ENCODE measurements around the gene IL10RA. TPM values are rescaled to one million over a fixed set of nuclear protein-coding genes. Genes with fewer than 3 reads are reported as not detected.
A peak's percentile ranks its signal among the peaks of the same experiment; 100 is the strongest.
"Not testable (repeated sequence)": the region's sequence is repeated elsewhere in the genome, so short reads cannot be mapped to it uniquely, and the experiment has no call there.

IL10RA gene
- 11.8 TPM for total RNA-seq

DNA sequence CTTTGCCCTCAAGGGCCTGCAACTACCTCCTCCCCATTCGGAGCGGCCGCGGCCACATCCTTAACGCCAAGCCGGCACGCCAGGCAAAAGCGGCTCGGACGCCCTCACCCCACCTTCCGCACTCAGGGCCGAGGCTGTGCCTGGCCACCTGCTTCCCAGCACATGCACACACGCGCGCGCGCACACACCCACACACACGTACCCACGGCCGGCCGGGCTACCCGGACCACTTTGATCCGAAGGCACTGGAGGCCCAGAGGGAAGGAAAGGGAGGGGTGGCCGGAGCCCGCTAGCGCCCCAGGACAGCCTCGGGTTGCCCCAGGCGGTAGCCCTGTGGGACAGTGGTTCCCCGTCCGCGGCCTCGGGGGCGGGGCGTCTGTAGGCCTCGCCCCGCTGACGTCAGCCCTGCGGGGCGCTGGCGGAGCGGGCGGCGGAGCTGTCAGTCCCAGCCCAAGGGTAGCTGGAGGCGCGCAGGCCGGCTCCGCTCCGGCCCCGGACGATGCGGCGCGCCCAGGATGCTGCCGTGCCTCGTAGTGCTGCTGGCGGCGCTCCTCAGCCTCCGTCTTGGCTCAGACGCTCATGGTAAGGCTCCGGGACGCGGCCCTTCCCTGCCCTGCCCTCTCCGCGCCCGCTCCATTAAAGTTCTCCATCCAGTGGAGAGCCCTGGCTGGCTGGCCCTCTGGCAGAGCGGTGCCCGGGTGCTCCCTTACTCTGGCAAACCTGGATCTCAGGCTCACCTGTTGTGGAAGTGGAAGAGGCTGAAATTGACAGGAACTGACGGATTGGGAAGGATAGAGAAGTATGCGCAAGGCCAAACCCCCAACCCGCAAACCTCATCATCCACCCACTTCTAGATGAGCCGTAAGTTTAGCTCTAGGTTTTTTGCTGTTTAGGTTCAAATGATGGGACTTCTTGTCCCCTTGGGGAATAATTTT, at the start of gene IL10RA:
TSS of gene IL10RA (plus strand) at position 442 of the 935 bp plus-strand sequence. CDS start at position 516, 74 bp downstream.
- DNase-seq (ENCODE audit: low read depth in 2 of 3, low spot score in 2 of 3), result peak; percentile 72 to 78 (median 77)

DNA sequence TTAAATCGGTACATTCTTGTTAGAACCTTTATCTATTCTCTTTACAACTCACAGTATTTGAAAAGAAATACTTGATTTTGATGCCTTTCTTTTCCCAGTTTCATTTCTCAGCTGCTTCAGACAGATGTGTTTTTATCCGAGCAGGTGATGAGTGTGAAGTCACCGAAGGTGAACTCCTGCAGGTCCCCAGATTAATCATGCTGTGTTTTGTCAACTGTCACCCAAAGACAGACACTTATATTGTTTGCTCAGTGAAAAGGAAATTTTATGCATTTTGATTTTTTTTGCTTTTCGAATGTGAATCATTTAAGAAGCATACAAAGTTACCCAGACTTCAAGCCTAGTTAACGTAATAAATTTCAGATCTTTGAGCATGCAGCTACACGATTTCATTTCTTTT, 49.2 kb upstream of the IL10RA start:
- DNase-seq (ENCODE audit: low read depth in 2 of 3, low spot score in 2 of 3), result no peak

- DNase-seq (ENCODE audit: low read depth in 2 of 3, low spot score in 2 of 3), result no peak
Observed at GRCh38 chr11:117940736-117941135, 45.5 kb upstream of the IL10RA start.

DNA sequence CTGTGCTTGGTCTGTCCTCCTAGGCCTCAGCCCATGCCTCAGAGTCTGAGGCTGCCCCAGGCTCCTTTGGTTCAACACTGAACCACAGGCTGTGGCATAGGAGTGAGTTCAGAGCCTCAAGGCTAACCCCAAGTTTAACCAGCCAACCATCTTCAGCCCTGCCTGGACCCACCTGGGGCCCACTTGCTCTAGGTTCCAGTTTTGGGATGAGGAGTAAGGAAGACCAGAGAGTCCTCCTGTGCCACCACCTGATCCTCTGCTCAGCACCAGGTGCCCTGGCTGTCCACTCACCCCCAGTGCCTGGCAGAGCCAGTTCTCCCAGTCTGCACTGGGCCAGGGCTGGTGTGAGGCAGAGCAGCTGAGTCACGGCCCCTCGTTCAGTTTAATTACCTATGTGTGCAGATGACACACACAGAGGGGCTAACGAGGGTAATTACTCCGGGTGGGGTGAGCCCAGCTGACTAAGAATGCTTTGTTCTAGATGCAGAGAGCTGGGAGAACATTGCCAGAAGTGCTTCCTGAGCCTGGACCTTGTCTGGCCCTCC, 45.0 kb upstream of the IL10RA start:
- DNase-seq (ENCODE audit: low read depth in 2 of 3, low spot score in 2 of 3), result no peak

DNA sequence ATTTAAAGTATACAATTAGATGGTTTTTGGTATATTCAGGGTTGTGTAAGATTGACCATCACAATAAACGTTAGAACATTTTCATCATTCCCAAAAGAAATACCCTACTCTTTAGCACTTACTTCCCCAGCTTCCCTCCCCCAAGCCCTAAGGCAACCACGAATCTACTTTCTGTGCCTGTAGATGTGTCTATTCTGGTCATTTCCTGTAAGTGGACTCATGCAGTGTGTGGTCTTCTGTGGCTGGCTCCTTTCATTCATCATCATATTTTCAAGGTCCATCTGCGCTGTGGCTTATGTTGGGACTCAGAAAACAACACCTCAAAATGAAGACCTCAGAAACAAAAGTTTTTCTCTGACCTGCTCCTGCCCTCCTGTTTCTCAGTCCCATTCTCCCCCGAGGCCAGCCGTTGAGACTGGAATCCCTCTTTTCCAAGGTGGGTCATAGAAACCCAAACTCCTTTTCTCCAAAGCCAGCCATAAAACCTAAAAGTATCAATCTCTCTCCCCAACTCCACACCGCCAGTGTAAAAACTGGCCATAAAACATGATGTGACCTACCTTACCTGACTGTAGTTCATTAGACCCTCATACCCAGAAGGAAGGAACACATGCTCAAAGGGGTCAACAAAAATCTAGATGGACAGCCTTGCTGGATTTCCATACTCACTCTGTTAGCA, 44.1 kb upstream of the IL10RA start:
- DNase-seq (ENCODE audit: low read depth in 2 of 3, low spot score in 2 of 3), result no peak

- no peak for DNase-seq (ENCODE audit: low read depth in 2 of 3, low spot score in 2 of 3)
Observed at GRCh38 chr11:117944554-117944953, 41.6 kb upstream of the IL10RA start.

- DNase-seq (ENCODE audit: low read depth in 2 of 3, low spot score in 2 of 3), result peak in 2 of 3 donors; percentile 82 to 87
Observed at GRCh38 chr11:117945047-117945810, 41.0 kb upstream of the IL10RA start.

DNA sequence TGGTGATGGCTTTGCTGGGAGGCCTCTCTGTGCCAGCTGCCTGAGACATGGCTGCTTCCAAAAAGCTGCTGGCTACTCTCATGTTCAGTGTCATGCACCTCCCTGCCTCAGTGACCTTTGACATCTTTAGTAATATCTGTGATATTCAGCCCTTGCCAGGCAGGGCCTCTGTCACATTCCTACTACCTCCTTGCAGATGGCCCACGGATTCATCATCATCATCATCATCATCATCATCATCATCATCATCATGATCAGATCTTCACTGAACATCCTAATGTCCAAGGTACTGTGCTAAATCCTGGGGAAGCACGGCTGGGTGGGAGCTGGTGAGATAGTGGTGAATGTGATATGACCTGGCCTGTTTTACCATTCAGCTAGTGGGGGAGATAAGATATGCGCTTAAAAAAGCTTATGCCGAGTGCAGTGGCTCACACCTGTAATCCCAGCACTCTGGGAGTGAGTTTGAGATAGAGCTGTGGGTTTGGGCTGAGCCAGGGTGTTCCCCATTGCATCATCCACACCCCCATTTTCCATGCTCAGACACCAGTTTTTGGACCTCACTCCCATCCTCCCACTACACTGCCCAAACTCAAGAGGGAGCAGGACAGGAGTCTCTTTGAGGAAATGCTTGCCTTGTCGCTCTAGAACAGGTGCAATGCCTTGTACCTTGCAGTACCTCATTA, 39.9 kb upstream of the IL10RA start:
- DNase-seq (ENCODE audit: low read depth in 2 of 3, low spot score in 2 of 3), result no peak

GRCh38 chr11:117946842-117947526, 39.2 kb upstream of the IL10RA start:
- DNase-seq (ENCODE audit: low read depth in 2 of 3, low spot score in 2 of 3), result peak; percentile 75 to 79 (median 79)

GRCh38 chr11:117947751-117948150, 38.4 kb upstream of the IL10RA start:
- not testable (repeated sequence) for DNase-seq (ENCODE audit: low read depth in 2 of 3, low spot score in 2 of 3)

- DNase-seq (ENCODE audit: low read depth in 2 of 3, low spot score in 2 of 3), result not testable (repeated sequence)
Observed at GRCh38 chr11:117948466-117948865, 37.7 kb upstream of the IL10RA start.

DNA sequence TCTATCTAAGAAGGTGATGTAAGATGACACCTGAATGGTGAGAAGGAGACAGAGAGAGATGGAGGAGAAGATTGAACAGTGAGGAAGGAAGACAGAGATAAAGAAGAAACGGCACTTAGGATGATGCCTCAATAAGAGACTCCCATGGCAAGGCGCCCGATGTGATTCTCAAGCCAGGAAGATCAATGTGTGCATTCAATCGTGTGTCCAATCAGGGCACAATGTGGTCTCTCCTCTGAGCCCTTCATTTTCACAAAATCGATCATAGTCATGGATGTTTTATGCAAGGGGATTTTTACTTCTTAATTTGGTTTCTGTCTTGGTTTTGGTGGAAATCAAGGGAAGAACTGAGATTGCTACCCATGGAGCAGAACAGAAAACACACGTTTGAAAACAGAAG, 37.1 kb upstream of the IL10RA start:
- DNase-seq (ENCODE audit: low read depth in 2 of 3, low spot score in 2 of 3), result no peak

DNA sequence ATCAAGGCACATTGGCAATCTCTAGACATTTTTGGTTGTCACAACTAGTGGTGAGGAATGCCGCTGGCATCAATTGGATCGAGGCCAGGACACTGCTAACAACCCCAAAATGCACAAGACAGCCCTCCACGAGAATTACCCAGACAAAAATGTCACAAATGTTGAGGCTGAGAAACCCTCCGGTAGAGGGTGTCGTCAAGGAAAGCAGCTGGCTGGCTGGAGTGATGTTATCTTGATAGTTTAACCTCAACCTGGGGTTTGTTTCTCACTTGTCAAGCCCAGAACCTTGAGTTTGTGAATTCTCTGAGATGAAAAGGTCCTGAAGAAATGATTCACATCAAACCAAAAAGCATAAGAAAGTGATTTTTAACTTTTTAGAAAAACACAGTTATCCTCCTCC, 35.9 kb upstream of the IL10RA start:
- DNase-seq (ENCODE audit: low read depth in 2 of 3, low spot score in 2 of 3), result peak; percentile 49 to 78 (median 59)

- DNase-seq (ENCODE audit: low read depth in 2 of 3, low spot score in 2 of 3), result peak in 2 of 3 donors; percentile 41 to 58
Observed at GRCh38 chr11:117950993-117951961, 34.9 kb upstream of the IL10RA start.

DNA sequence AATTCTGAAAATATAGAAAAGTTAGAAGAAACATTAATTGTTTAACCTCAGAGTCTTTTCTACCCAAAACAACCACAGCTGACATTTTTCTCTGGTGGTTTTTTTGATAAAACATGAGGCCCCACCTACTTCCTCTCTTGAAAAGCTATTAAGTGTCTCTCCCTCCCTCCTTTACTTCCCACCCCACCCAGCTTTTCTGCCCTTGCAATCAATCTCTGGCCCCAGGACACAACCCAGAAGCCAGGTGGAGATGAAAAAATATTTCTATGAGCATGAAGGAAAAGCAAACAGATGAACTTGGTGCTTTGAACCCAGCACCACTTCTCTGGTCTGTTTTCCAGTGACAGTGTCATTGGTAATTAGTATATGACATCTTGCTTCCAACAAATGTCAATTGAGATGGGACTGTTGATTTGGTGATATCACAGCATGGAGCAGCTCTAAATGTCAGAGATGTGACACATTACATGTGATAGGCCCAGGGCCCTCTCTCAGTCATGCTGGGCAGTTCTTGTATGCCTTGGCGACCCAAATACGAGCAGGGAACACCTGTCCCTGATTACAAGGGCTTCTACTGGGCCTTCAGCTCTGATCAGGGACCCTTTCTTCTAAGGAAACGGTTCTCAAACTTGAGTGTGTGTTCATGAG, 33.0 kb upstream of the IL10RA start:
- peak in 2 of 3 donors; percentile 39 to 75 for DNase-seq (ENCODE audit: low read depth in 2 of 3, low spot score in 2 of 3)

DNA sequence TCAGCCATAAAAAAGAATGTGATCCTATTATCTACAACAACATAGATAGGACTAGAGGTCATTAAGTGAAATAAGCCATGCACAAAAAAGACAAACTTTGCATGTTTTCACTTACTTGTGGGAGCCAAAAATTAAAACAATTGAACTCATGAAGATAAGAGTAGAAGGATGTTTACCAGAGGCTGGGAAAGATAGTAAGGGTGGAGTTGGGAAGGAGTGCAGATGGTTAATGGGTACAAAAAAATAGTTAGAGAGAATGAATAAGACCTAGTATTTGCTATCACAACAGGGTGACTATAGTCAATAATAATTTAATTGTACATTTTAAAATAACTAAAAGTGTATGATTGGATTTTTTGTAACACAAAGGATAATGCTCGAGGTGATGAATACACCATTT, 27.2 kb upstream of the IL10RA start:
- no peak for DNase-seq (ENCODE audit: low read depth in 2 of 3, low spot score in 2 of 3)

DNA sequence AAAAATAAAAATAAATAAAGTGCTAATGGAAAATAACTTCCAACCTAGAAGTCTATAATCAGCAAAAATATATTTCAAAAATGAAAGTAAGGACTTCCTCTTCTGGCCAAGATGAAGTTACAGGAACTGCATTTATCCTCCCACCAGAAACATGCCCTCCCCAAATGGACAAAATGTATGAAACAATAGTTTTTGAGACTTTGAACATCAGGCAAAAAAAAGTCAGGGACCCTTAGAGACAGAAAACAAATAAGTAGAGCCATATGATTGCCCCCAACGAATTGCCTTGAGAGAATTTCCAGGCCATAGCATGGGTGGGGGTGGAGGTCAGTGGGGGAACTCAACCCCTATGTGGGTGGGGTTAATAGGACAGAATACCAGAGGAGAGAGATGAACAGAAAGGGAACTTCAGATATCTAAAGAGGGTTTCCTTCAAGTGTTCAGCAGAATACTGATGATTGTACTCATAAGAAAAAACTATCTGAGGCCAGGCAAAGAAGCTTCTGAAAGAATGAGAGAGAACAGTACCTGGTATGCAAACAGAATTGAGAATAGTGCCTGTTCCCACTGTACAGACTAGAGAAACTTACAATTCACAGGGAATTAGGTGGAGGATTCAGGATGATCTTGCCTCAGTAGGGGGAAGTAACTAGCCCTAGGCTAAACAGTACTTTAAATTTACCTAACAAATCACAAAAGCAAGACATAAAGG, 26.6 kb upstream of the IL10RA start:
- DNase-seq (ENCODE audit: low read depth in 2 of 3, low spot score in 2 of 3), result no peak

All from hematopoietic multipotent progenitor cell (in vitro differentiated cells).